C4-2B (cell line): Measurements from ENCODE around the gene PLCB2.

Source experiments
- ZFX ChIP-seq: fragments of 450-650 bp; IDR thresholded peaks from 2 replicates; pipeline ENCODE4 v1.6.1; 2017
- TF ChIP-seq, protein P1 (sequence below): fragments of 450-650 bp; conservative IDR thresholded peaks from 2 replicates; pipeline ENCODE4 v1.5.1; 2017; ENCODE audit warnings: mild to moderate bottlenecking

DNA sequence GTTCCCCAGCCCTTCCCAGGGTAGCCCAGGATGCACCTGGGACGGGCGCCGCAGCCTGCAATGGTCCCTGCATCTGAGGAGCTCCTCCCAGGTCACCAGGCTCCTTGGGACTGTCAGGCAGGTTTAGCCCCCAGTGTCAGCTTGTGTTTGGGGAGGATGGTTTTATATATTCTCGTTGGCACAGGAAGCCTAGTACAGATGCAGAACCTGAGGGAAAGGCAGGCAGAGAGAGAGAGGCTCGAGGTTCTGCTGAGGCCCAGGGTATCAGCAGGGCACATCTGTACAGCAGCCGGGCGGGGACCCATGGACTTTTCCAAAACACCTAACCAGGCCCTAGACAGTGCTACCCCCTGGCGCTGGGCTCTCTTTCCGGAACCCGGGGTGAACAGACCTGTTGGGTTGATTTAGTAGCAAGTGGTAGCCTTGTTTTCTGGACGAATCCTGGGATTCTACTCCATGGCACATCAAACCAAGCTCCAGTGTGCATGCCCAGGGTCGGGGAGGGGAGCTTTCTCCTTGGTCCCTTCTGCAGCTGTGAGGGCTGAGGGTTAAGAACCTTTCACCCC lies 60.2 kb downstream of the PLCB2 start:
- TF ChIP-seq, protein P1, sequence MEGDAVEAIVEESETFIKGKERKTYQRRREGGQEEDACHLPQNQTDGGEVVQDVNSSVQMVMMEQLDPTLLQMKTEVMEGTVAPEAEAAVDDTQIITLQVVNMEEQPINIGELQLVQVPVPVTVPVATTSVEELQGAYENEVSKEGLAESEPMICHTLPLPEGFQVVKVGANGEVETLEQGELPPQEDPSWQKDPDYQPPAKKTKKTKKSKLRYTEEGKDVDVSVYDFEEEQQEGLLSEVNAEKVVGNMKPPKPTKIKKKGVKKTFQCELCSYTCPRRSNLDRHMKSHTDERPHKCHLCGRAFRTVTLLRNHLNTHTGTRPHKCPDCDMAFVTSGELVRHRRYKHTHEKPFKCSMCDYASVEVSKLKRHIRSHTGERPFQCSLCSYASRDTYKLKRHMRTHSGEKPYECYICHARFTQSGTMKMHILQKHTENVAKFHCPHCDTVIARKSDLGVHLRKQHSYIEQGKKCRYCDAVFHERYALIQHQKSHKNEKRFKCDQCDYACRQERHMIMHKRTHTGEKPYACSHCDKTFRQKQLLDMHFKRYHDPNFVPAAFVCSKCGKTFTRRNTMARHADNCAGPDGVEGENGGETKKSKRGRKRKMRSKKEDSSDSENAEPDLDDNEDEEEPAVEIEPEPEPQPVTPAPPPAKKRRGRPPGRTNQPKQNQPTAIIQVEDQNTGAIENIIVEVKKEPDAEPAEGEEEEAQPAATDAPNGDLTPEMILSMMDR, result no peak
- TF ChIP-seq ZFX, result no peak
